Endometrial microvascular endothelial cells (primary cell): ENCODE measurements around the gene BPIFA2. TPM values are rescaled to one million over a fixed set of nuclear protein-coding genes. Genes with fewer than 3 reads are reported as not detected.

ENCODE experiments used
- in situ Hi-C: cut with HindIII; loops from 2 replicates; pipeline ENCODE4 v1.10.0; 2017; ENCODE audit warnings: low sequenced_read_pairs, low pct_unique_long_range_greater_than_20kb; ENCODE audit errors: inconsistent ontology term
- total RNA-seq: library from RNA; depleted of rRNA; stranded (reverse); fragments of >200 nt; gene quantifications from one replicate; pipeline ENCODE4 v1.2.3, GENCODE V29; 2015; ENCODE audit errors: inconsistent ontology term

The BPIFA2 gene
- total RNA-seq, 1 donor from 2014 or later: not detected

GRCh38 chr20:33158637-33159385 lies 9.1 kb upstream of the BPIFA2 start:
- in situ Hi-C loops: no loop called here

- in situ Hi-C loops: no loop called here
These were observed 8.2 kb upstream of the BPIFA2 start for GRCh38 chr20:33159713-33160112.

GRCh38 chr20:33160681-33161080 lies 7.3 kb upstream of the BPIFA2 start:
- in situ Hi-C loops: no loop called here

GRCh38 chr20:33162313-33162712 lies 5.6 kb upstream of the BPIFA2 start:
- in situ Hi-C loops: no loop called here

DNA sequence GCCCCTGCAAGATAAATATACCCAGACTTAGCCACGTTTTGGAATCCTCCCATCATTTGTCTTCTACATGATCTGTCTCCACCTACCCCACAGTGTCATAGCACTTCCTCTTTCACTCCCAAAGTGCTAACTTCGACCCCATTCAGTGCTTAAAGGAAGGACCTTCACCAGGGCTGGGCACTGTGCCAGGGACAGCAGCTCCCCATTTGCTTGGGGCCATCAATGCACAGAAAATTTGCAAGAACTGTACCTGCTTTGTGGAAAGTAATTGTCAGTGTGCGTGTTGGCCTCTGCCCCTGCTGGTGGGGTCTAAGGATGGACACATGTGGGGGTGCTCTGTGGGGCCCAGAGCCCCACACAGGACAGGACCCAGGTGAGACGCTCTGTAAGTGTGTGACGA lies 5.2 kb upstream of the BPIFA2 start:
- in situ Hi-C loops: no loop called here

- in situ Hi-C loops: no loop called here
These were observed 3.9 kb upstream of the BPIFA2 start for GRCh38 chr20:33163856-33164762.

DNA sequence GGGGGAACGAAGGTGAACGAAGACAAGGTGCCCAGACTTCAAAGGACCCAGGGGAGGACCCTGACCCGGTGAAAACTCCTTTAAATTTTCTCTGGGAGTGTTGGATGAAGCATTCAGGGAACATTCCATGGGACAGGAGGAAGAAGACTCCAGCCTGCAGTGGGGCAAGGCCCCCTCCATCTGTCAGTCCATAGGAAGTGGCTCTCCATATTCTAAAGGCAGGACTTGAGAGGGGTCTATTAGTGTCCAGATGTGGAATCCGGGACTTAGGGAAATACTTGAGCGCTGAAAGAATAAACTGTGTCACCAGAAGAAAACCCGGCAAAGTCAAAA lies 3.2 kb upstream of the BPIFA2 start:
- in situ Hi-C loops: no loop called here

- in situ Hi-C loops: no loop called here
These were observed 2.4 kb upstream of the BPIFA2 start for GRCh38 chr20:33165416-33166055.

DNA sequence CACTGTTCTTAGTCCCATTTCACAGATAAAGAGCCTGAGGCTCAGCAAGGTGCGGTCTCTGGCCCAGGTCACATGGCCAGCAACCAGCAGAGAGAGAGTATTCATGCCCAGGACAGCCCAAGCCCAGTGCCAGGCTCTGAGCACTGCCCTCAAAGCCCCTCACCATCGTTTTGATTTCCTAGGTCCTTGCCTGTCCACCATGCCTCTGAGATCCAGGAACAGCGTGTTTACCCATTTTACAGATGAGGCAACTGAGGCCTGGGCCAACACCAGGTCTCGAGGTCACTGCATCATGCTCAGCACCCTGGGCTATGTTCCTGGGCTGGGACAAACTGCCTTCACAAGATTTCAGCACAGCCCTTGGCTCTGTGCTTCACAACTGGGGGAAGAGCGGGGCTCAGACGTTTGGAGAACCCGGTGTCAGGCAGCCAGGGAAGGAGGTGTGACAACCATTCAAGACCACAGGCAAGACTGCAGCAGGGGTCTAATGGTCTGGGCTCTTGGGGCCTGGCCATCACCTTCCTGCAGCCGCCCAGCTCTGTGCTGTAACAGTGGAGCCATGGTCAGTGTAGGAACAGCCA lies 1.3 kb upstream of the BPIFA2 start:
- in situ Hi-C loops: no loop called here

DNA sequence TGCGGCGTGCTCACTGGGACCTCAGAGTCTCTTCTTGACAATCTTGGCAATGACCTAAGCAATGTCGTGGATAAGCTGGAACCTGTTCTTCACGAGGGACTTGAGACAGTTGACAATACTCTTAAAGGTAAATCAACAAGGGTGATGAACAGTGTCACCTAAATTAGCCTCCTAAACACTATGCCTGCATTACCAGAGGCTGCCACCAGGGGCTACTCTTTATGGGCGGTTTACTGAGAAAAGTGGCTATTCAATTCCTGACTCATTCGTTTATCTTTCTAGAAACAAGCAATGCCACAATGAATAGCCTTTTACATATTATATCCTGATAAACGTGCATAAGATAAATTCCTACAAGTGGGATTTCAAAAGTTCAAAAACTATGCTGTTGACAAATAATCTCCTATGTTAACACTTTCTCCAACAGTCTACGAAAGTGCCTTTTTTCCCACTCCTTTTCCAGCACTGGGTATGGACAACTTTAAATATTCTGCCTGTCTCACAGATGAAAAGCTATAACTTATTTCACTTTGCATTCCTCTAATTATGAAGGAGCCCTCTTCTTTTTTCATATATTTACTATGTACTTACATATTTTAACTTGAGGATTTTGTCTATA lies 1.3 kb downstream of the BPIFA2 start:
- in situ Hi-C loops: no loop called here

GRCh38 chr20:33172781-33173180 lies 4.8 kb downstream of the BPIFA2 start:
- in situ Hi-C loops: no loop called here

- in situ Hi-C loops: no loop called here
These were observed 7.2 kb downstream of the BPIFA2 start for GRCh38 chr20:33175123-33175522.

GRCh38 chr20:33176101-33176500 lies 8.1 kb downstream of the BPIFA2 start:
- in situ Hi-C loops: no loop called here

- in situ Hi-C loops: no loop called here
These were observed 9.9 kb downstream of the BPIFA2 start for GRCh38 chr20:33177866-33178265.

DNA sequence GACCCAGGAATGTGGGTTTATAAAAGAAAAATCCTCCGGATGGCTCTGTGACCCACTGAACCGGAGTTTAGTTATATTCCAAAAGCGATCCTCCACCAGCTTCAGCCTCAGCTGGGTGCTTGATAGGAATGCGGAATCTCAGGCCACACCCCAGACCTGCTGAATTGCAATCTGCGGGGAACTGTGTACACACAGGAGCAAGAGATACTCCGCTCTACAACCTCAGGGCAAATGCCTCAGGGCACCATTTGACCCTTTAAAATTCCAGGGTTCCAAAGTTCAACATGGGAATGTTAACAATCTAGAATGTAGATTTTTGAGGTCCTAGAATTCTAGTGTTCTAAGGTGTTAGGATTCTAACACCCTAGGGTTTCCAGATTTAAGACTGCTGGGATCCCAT lies 10.8 kb downstream of the BPIFA2 start:
- in situ Hi-C loops: no loop called here

GRCh38 chr20:33180169-33180568 lies 12.2 kb downstream of the BPIFA2 start:
- in situ Hi-C loops: no loop called here

GRCh38 chr20:33181482-33182093 lies 13.6 kb downstream of the BPIFA2 start:
- in situ Hi-C loops: no loop called here

DNA sequence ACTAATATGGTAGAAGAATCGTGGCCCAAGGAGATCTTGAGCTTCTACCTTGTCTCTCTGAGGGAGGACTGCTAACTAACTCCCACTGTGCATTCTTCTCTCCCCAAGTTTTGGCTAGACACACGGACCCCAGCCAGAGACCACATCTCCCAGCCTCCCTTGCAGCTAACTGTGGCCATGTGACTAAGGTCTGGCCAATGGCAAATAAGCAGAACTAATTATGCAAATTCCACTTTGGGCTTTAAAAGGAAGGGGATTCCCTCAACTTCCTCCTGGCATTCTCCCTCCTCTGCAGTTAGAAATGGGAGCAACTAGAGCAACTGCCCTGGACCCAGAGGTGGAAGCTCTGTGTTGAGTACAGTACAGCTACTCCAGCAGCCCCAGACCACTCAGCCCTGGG lies 15.4 kb downstream of the BPIFA2 start:
- in situ Hi-C loops: no loop called here
